ENCODE data around the gene KAT8.

Gene KAT8

GRCh38 chr16:31117384-31118222, at the start of gene KAT8:
Gene KAT8 (plus strand): TSS chr16:31117664. CDS start chr16:31117682, 18 bp downstream.
- DNase-seq (ENCODE audit: low read depth, low spot score) = peak; percentile 96

- no peak for DNase-seq (ENCODE audit: low read depth, low spot score)
Measured at GRCh38 chr16:31071861-31072260, 45.6 kb upstream of the KAT8 start.

- DNase-seq (ENCODE audit: low read depth, low spot score) = no peak
Measured at GRCh38 chr16:31072540-31073141, 44.8 kb upstream of the KAT8 start.

- peak; percentile 80 for DNase-seq (ENCODE audit: low read depth, low spot score)
Measured at GRCh38 chr16:31073142-31073969, 44.1 kb upstream of the KAT8 start.

- peak; percentile 98 for DNase-seq (ENCODE audit: low read depth, low spot score)
Measured at GRCh38 chr16:31073970-31074813, 43.3 kb upstream of the KAT8 start, which contains the start of the genes ZNF646 and ZNF668. Gene ZNF646 (plus strand): TSS chr16:31074422. CDS start chr16:31076325, 1,903 bp downstream. Gene ZNF668 (minus strand): TSS chr16:31074240. CDS start chr16:31064459, 9,781 bp downstream.

- no peak for DNase-seq (ENCODE audit: low read depth, low spot score)
Measured at GRCh38 chr16:31074814-31075183, 42.7 kb upstream of the KAT8 start.

GRCh38 chr16:31076319-31076718, 41.1 kb upstream of the KAT8 start:
- no peak for DNase-seq (ENCODE audit: low read depth, low spot score)

- DNase-seq (ENCODE audit: low read depth, low spot score) = no peak
Measured at GRCh38 chr16:31077024-31077423, 40.4 kb upstream of the KAT8 start.

- no peak for DNase-seq (ENCODE audit: low read depth, low spot score)
Measured at GRCh38 chr16:31077592-31078396, 39.7 kb upstream of the KAT8 start.

- DNase-seq (ENCODE audit: low read depth, low spot score) = no peak
Measured at GRCh38 chr16:31078597-31079341, 38.7 kb upstream of the KAT8 start.

- DNase-seq (ENCODE audit: low read depth, low spot score) = no peak
Measured at GRCh38 chr16:31079342-31079944, 38.0 kb upstream of the KAT8 start.

- DNase-seq (ENCODE audit: low read depth, low spot score) = no peak
Measured at GRCh38 chr16:31080035-31080629, 37.3 kb upstream of the KAT8 start.

GRCh38 chr16:31080756-31081419, 36.6 kb upstream of the KAT8 start:
- DNase-seq (ENCODE audit: low read depth, low spot score) = no peak

GRCh38 chr16:31081428-31082351, 35.8 kb upstream of the KAT8 start:
- no peak for DNase-seq (ENCODE audit: low read depth, low spot score)

GRCh38 chr16:31082368-31083045, 35.0 kb upstream of the KAT8 start:
- no peak for DNase-seq (ENCODE audit: low read depth, low spot score)

- DNase-seq (ENCODE audit: low read depth, low spot score) = no peak
Measured at GRCh38 chr16:31083081-31083480, 34.4 kb upstream of the KAT8 start.

GRCh38 chr16:31083556-31083955, 33.9 kb upstream of the KAT8 start:
- no peak for DNase-seq (ENCODE audit: low read depth, low spot score)

All from smooth muscle cell of the brain vasculature (primary cell).